B cell (primary cell): ENCODE data around the gene DAG1. TPM values are rescaled to one million over a fixed set of nuclear protein-coding genes. Genes with fewer than 3 reads are reported as not detected.

Source experiments
- ATAC-seq: fragments of 200-7000 bp; cut with Tn5 transposase; one replicate; pipeline ENCODE4 v1.10.0; 2021; ENCODE audit warnings: low read depth, mild to moderate bottlenecking, moderate number of reproducible peaks, moderate library complexity
- CTCF ChIA-PET: fragments of 350-600 bp; sonication (Branson Sonifier 250); formaldehyde crosslinking; loops from one replicate; lab custom pipeline; 2021; ENCODE audit warnings: antibody characterized with exemption, inconsistent platforms; lab: Charles Lee
- POLR2A ChIA-PET: fragments of 350-600 bp; sonication (Branson Sonifier 250); formaldehyde crosslinking; loops from one replicate; lab custom pipeline; 2021; ENCODE audit warnings: antibody characterized with exemption; lab: Charles Lee
- DNase-seq: peaks from one replicate; pipeline ENCODE4 v3.0.0; 2013
- H2AFZ ChIP-seq: 2 replicates; pipeline ENCODE4 v1.6.1; 2012; ENCODE audit warnings: mild to moderate bottlenecking, low read depth, low read length; ENCODE audit not compliant: insufficient read depth, poor library complexity, severe bottlenecking
- H3K27ac ChIP-seq, 2 donors: 1 replicate in 1 of 2; 2 replicates in 1 of 2; pipeline ENCODE4 v1.5.1; 2012 to 2013; ENCODE audit warnings: low read length in 2 of 2, mild to moderate bottlenecking in 2 of 2, moderate library complexity in 1 of 2
- H3K27me3 ChIP-seq, 4 experiments: fragments of 200-600 bp in 1 of 4; sonication (generic) in 1 of 4; replicated peaks in 1 of 4; 1 replicate in 2 of 4; 2 replicates in 2 of 4; pipeline versions ENCODE4 v1.6.1 to v1.7.0; 2013 to 2016; ENCODE audit warnings: low read length in 3 of 4, mild to moderate bottlenecking in 2 of 4, mixed read lengths in 1 of 4, moderate library complexity in 1 of 4; ENCODE audit not compliant: insufficient read depth in 4 of 4, control insufficient read depth in 3 of 4; ENCODE audit errors: control extremely low read depth in 1 of 4
- H3K36me3 ChIP-seq, 2 experiments: replicated peaks in 1 of 2; 1 replicate in 1 of 2; 2 replicates in 1 of 2; pipeline versions ENCODE4 v1.6.1 to v1.7.1; 2013; ENCODE audit warnings: low read length in 1 of 2; ENCODE audit not compliant: insufficient read depth in 2 of 2, control insufficient read depth in 1 of 2; ENCODE audit errors: control extremely low read depth in 1 of 2, extremely low read depth in 1 of 2
- H3K4me1 ChIP-seq, 2 donors: fragments of 200-600 bp in 1 of 2; sonication (generic) in 1 of 2; 1 replicate in 1 of 2; 2 replicates in 1 of 2; pipeline versions ENCODE4 v1.5.1 to v1.6.1; 2013 to 2017; ENCODE audit warnings: low read length in 2 of 2; ENCODE audit not compliant: control insufficient read depth in 2 of 2, insufficient read depth in 2 of 2
- H3K4me2 ChIP-seq: replicated peaks from 2 replicates; pipeline ENCODE3; 2012; ENCODE audit warnings: mild to moderate bottlenecking, low read depth, low read length; ENCODE audit not compliant: poor library complexity, severe bottlenecking
- H3K4me3 ChIP-seq, 5 experiments: fragments of 200-600 bp in 1 of 5; sonication (generic) in 1 of 5; 1 replicate in 3 of 5; 2 replicates in 2 of 5; pipeline versions ENCODE4 v1.5.1 to v1.7.0; 2011 to 2016; ENCODE audit warnings: low read length in 4 of 5, mild to moderate bottlenecking in 4 of 5, low read depth in 2 of 5, control low read depth in 1 of 5, moderate library complexity in 1 of 5; ENCODE audit not compliant: insufficient read depth in 1 of 5; ENCODE audit errors: control extremely low read depth in 1 of 5, extremely low read depth in 1 of 5
- H3K79me2 ChIP-seq: fragments of 200-600 bp; sonication (generic); one replicate; pipeline ENCODE4 v1.6.0; 2016; ENCODE audit warnings: low read length; ENCODE audit not compliant: control insufficient read depth, insufficient read depth
- H3K9ac ChIP-seq: fragments of 200-600 bp; sonication (generic); 2 replicates; pipeline ENCODE4 v1.6.1; 2017; ENCODE audit warnings: mild to moderate bottlenecking, low read length, moderate library complexity
- H3K9me3 ChIP-seq, 3 donors: one replicate each; pipeline versions ENCODE4 v1.6.1 to v1.7.1; 2013; ENCODE audit warnings: low read length in 2 of 3; ENCODE audit not compliant: control insufficient read depth in 2 of 3, insufficient read depth in 1 of 3; ENCODE audit errors: control extremely low read depth in 1 of 3
- H4K20me1 ChIP-seq: 2 replicates; pipeline ENCODE4 v1.6.0; 2012; ENCODE audit warnings: mild to moderate bottlenecking, low read length; ENCODE audit not compliant: insufficient read depth, control insufficient read depth, poor library complexity, severe bottlenecking
- H3K27ac Mint-ChIP-seq: one replicate; pipeline ENCODE4 v1.8.0; 2021; ENCODE audit warnings: mixed read lengths
- H3K27me3 Mint-ChIP-seq: one replicate; pipeline ENCODE4 v1.8.0; 2021; ENCODE audit warnings: mixed read lengths
- H3K4me1 Mint-ChIP-seq: one replicate; pipeline ENCODE4 v1.8.0; 2021; ENCODE audit warnings: mixed read lengths
- H3K4me3 Mint-ChIP-seq: one replicate; pipeline ENCODE4 v1.8.0; 2021; ENCODE audit warnings: mixed read lengths
- H3K9me3 Mint-ChIP-seq: one replicate; pipeline ENCODE4 v1.8.0; 2022; ENCODE audit warnings: mixed read lengths; ENCODE audit not compliant: insufficient read depth
- CTCF ChIP-seq: fragments of 200-600 bp; IDR thresholded peaks from one replicate; pipeline ENCODE4 v1.8.0; 2022; ENCODE audit warnings: antibody characterized with exemption, mild to moderate bottlenecking
- EZH2 ChIP-seq: IDR thresholded peaks from 2 replicates; pipeline ENCODE4 v1.6.1; 2012; ENCODE audit warnings: borderline replicate concordance, low read depth, mild to moderate bottlenecking, moderate library complexity, low read length; ENCODE audit not compliant: insufficient read depth, poor library complexity, severe bottlenecking
- WGBS: methylation state at CpG from one replicate; pipeline ENCODE4 v1.1.5; 2013; ENCODE audit warnings: missing lambda C conversion rate; ENCODE audit not compliant: insufficient coverage; 5-methylcytosine and 5-hydroxymethylcytosine counted together
- intact Hi-C: fragments of 100-400 bp; cut with micrococcal nuclease; formaldehyde crosslinking; loops from one replicate; pipeline ENCODE4 v1.10.0; 2022
- polyA plus RNA-seq: library from polyadenylated mRNA; depleted of rRNA; stranded (reverse); fragments of >200 nt; gene quantifications from 2 replicates; pipeline ENCODE4 v1.2.3, GENCODE V29; 2012
- total RNA-seq, 2 donors: library from RNA; stranded (reverse); fragments of 120-200 nt in 1 of 2; gene quantifications; 1 replicate in 1 of 2; 2 replicates in 1 of 2; pipeline versions ENCODE4 v1.2.3 to v1.2.4, GENCODE V29; 2013 to 2022

DAG1 gene
- total and polyA plus RNA-seq, 2 donors (not counting 1 experiment from before 2014, with no cell fraction given) = 9.6 to 27.2 TPM

GRCh38 chr3:49519916-49520385, 49.9 kb downstream of the DAG1 start:
- H3K27me3 ChIP-seq = no peaks in the 10 kb centered on the region
- H3K36me3 ChIP-seq = peaks cover 0 to 25% of the 10 kb centered on the region in 2 experiments
- Mint-ChIP-seq H3K27me3 (no peaks in the 10 kb centered on the region), H3K4me1 (peaks cover 13% of the 10 kb centered on the region), H3K27ac (no peak overlapping the region), H3K9me3 (no peaks in the 10 kb centered on the region), H3K4me3 (no peak overlapping the region)
- H3K4me1 ChIP-seq = peaks cover 3 to 4% of the 10 kb centered on the region in 2 donors
- DNase-seq (no peak), ATAC-seq (no peak)
- POLR2A ChIA-PET = no interaction called here
- no peak overlapping the region for H2AFZ ChIP-seq
- no peak overlapping the region for H3K27ac ChIP-seq
- H3K79me2 ChIP-seq = peaks cover 76% of the 10 kb centered on the region
- H3K4me2 ChIP-seq = no peak overlapping the region
- H4K20me1 ChIP-seq = peaks cover 42% of the 10 kb centered on the region
- no peak for TF ChIP-seq EZH2
- TF ChIP-seq CTCF = no peak
- intact Hi-C loops = no loop called here
- WGBS = 84% methylated on average over 2 of the region's 2 CpGs
- H3K9ac ChIP-seq = no peak overlapping the region
- H3K4me3 ChIP-seq = no peak overlapping the region
- CTCF ChIA-PET = interaction anchor here (1.3 kb wide), 1 partner anchor 19 kb away, joined by 5 read pairs; no protein-coding TSS in a partner anchor
- H3K9me3 ChIP-seq = no peaks in the 10 kb centered on the region
